Measurements from ENCODE around the gene KCNK16. TPM values are rescaled to one million over a fixed set of nuclear protein-coding genes. Genes with fewer than 3 reads are reported as not detected.

The KCNK16 gene
- total and polyA plus RNA-seq, 10 of the 15 experiments (the other 5 are each of a cell fraction or from before 2014, with no cell fraction given) = not detected

- Histone ChIP-seq H3K79me2 (ENCODE audit: control insufficient read depth, insufficient read depth, low read length) (no peaks in the 10 kb centered on the region), H3K4me2 (ENCODE audit: control insufficient read depth, insufficient read depth) (no peak overlapping the region), H3K36me3 (ENCODE audit: control insufficient read depth in 2 of 2, insufficient read depth in 2 of 2, low read length in 1 of 2) (no peaks in the 10 kb centered on the region), H3K9me3 (replicated peaks; ENCODE audit: control insufficient read depth, insufficient read depth, low read length) (no peaks in the 10 kb centered on the region), H2AFZ (ENCODE audit: control insufficient read depth, low read depth, low read length) (no peak overlapping the region), H3K4me3 (no peak overlapping the region), H3K27me3 (replicated peaks in 1 of 2; ENCODE audit: control insufficient read depth in 2 of 2, insufficient read depth in 2 of 2, low read length in 1 of 2) (peaks cover 3 to 10% of the 10 kb centered on the region in 2 experiments; a peak in 3 of 4 replicates), H4K20me1 (ENCODE audit: control insufficient read depth, insufficient read depth) (no peaks in the 10 kb centered on the region), H3K4me1 (ENCODE audit: control insufficient read depth, insufficient read depth, low read length) (0 out of 2 replicates have a peak, but pooled peaks cover 3% of the 10 kb centered on the region), H3K27ac (ENCODE audit: control insufficient read depth, insufficient read depth) (no peak overlapping the region), H3K9ac (ENCODE audit: control insufficient read depth, insufficient read depth, low read length) (no peak overlapping the region)
- in situ Hi-C loops (cut with MboI) = no loop called here
- CTCF ChIA-PET = no interaction called here
- DNase-seq (ENCODE audit: low read depth, low spot score) = no peak
- no peak for ATAC-seq
- SMC1A ChIA-PET (ENCODE audit: uncharacterized antibody, unreplicated experiment) = no interaction called here
- BruUV-seq (replicated peaks) = no TSS peak
- FAIRE-seq = no peak
- intact Hi-C loops (cut with micrococcal nuclease; ENCODE audit: unreplicated experiment) = no loop called here
- TF ChIP-seq RELB (IDR thresholded peaks at IDR 0.05; ENCODE audit: low read depth) = no peak
- TF ChIP-seq ZBED1 (IDR thresholded peaks at IDR 0.05; ENCODE audit: borderline replicate concordance) = no peak
- no peak for TF ChIP-seq RAD21 (IDR thresholded peaks at IDR 0.05; ENCODE audit: insufficient read depth, low read depth, low read length)
- TF ChIP-seq CHD1 (IDR thresholded peaks at IDR 0.05; ENCODE audit: low read depth, low read length) = no peak
- TF ChIP-seq PAX5 (IDR thresholded peaks at IDR 0.05; ENCODE audit: borderline replicate concordance, low read depth, low read length) = no peak
- TF ChIP-seq RBBP5 (conservative IDR thresholded peaks at IDR 0.05) = no peak
- TF ChIP-seq RAD51 (IDR thresholded peaks at IDR 0.05) = no peak
- TF ChIP-seq SPI1 (IDR thresholded peaks at IDR 0.05; ENCODE audit: borderline replicate concordance, insufficient read depth, low read depth, low read length) = no peak
- no peak for TF ChIP-seq EZH2 (IDR thresholded peaks at IDR 0.05; ENCODE audit: borderline replicate concordance, control insufficient read depth, low read depth, low read length)
- TF ChIP-seq ASH2L (IDR thresholded peaks at IDR 0.05; ENCODE audit: borderline replicate concordance, low read depth) = no peak
- no peak for TF ChIP-seq E4F1 (IDR thresholded peaks at IDR 0.05; ENCODE audit: borderline replicate concordance, partially characterized antibody)
- TF ChIP-seq NRF1 (conservative IDR thresholded peaks at IDR 0.05; ENCODE audit: low read depth, low read length) = no peak
- no peak for TF ChIP-seq SRF (IDR thresholded peaks at IDR 0.05; ENCODE audit: low read depth in 2 of 2, low read length in 2 of 2)
- POLR2A ChIA-PET = interaction anchor here (0.5 kb wide), 1 partner anchor 18 kb away, joined by 3 read pairs; no protein-coding TSS in a partner anchor
- RAD21 ChIA-PET (ENCODE audit: unreplicated experiment) = no interaction called here
- 46% methylated on average over 10 of the region's 11 CpGs for WGBS (ENCODE audit: insufficient coverage, insufficient replicate concordance, low lambda C conversion rate, missing lambda C conversion rate)
Observed at GRCh38 chr6:39281312-39281980, 41.1 kb downstream of the KCNK16 start.

All from GM12878 (cell line).